ENCODE data around the gene ZBTB45.

ZBTB45 gene

DNA sequence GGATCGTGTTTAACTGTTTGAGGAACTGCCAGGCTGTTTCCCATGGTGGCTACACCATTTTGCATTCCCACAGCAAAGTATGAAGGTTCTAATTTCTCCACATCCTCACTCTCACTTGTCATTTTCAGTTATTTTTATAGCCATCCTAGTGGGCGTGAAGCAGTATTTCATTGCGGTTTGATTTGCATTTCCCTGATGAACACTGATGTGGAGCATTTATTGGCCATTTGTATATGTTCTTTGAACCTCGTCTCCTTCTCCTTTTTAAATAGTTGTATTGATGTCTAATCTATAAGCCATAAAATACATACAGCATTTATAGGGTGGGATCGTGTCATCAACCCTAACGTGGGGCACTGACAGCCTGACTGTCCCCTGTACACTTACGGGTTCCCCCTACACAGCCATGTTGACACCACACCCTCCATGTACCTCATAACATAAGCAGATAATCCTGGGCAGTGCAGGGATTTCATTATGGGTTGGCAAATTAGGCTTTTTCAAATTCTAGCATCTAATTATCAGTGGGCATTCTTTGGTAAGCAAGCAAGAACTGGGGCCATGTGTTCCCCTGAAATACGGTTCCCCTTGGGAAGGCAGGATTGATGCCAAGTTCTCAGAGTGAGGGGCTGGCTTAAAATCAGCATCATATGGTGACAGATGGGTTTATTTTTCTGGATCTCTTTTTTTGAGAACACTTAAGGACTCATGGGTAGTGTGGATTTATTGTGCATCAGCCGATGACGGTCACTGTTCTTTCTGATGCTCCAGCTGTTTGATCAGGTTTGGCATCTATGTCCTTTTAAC lies 11.6 kb upstream of the ZBTB45 start:
- no peak for DNase-seq (ENCODE audit: low read depth)
- no peak overlapping the region for H3K4me3 ChIP-seq (ENCODE audit: low read length)
- no peak for TF ChIP-seq CTCF (IDR thresholded peaks at IDR 0.05; ENCODE audit: insufficient read depth, low read depth, low read length, missing control alignments)

DNA sequence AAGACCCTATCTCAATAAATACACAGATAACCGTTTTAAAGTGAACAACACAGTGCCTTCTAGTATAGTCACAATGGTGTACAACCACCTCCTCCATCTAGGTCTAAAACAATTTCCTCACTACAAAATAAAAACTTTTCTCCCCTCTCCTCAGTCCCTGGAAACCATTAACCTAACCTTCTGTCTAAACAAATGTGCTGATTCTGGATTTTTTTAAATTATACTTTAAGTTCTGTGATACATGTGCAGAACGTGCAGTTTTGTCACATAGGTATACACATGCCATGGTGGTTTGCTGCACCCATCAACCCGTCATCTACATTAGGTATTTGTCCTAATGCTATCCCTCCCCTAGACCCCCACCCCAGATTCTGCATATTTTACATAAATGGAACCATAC lies 9.8 kb upstream of the ZBTB45 start:
- no peak overlapping the region for H3K4me3 ChIP-seq (ENCODE audit: low read length)
- DNase-seq (ENCODE audit: low read depth): no peak
- TF ChIP-seq CTCF (IDR thresholded peaks at IDR 0.05; ENCODE audit: insufficient read depth, low read depth, low read length, missing control alignments): no peak

GRCh38 chr19:58522709-58523108 lies 3.1 kb upstream of the ZBTB45 start:
- H3K4me3 ChIP-seq (ENCODE audit: low read length): no peak overlapping the region
- no peak for DNase-seq (ENCODE audit: low read depth)
- TF ChIP-seq CTCF (IDR thresholded peaks at IDR 0.05; ENCODE audit: insufficient read depth, low read depth, low read length, missing control alignments): no peak

DNA sequence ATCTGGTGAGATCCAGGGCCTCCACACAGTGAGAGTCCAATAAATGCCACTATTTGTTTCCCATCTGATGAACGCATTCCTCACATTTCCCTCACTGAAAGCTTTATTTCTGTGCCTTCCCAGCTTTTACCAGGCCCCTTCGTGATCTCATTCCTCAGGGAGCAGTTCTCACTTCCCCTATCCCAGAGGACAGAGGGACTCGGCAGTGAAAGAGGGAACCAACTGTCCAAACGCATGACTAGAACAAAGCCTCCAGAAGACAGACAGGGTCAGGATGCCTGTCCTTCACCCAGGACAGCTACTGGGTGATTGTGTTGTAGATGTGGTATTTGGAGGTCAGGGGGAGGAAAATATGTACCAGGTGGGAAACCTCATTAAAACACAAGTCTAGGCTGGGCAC lies 2.0 kb upstream of the ZBTB45 start:
- no peak for TF ChIP-seq CTCF (IDR thresholded peaks at IDR 0.05; ENCODE audit: insufficient read depth, low read depth, low read length, missing control alignments)
- no peak overlapping the region for H3K4me3 ChIP-seq (ENCODE audit: low read length)
- DNase-seq (ENCODE audit: low read depth): no peak

- H3K4me3 ChIP-seq (ENCODE audit: low read length): peak overlapping the region; percentile 73
- TF ChIP-seq CTCF (IDR thresholded peaks at IDR 0.05; ENCODE audit: insufficient read depth, low read depth, low read length, missing control alignments): no peak
- no peak for DNase-seq (ENCODE audit: low read depth)
These were observed 618 bp upstream of the ZBTB45 start for GRCh38 chr19:58520257-58520599.

DNA sequence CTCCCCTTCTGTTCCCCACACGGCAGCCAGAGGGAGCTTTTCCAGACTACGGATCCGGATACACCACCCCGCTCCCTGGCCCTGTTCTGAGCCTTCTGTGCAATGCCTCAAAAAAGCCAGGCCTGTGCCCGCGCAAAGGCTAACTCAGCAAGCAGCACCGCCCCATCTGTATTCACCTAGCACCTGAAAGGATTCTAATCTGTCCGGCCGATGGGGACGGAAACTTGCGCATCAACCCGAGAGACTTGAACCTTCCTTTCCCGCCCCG lies 589 bp downstream of the ZBTB45 start:
- H3K4me3 ChIP-seq (ENCODE audit: low read length): peak overlapping the region; percentile 73
- peak; percentile 81 for DNase-seq (ENCODE audit: low read depth)

More for the DNA sequence above, 589 bp downstream of the ZBTB45 start:
- TF ChIP-seq CTCF (IDR thresholded peaks at IDR 0.05; ENCODE audit: insufficient read depth, low read depth, low read length, missing control alignments): peak; percentile 79
